Measurements from ENCODE around the gene SMYD3.

- TF ChIP-seq CTCF (conservative IDR thresholded peaks at IDR 0.05; ENCODE audit: low read depth, low read length) (no peak), POLR2A (IDR thresholded peaks at IDR 0.05; ENCODE audit: low read depth, low read length) (no peak), SMC3 (IDR thresholded peaks at IDR 0.05; ENCODE audit: low read depth, low read length) (no peak), MXI1 (IDR thresholded peaks at IDR 0.05; ENCODE audit: borderline replicate concordance, low read depth, low read length) (no peak), CHD1 (IDR thresholded peaks at IDR 0.05; ENCODE audit: low read depth, low read length) (no peak)
- TF ChIP-seq, protein P1, sequence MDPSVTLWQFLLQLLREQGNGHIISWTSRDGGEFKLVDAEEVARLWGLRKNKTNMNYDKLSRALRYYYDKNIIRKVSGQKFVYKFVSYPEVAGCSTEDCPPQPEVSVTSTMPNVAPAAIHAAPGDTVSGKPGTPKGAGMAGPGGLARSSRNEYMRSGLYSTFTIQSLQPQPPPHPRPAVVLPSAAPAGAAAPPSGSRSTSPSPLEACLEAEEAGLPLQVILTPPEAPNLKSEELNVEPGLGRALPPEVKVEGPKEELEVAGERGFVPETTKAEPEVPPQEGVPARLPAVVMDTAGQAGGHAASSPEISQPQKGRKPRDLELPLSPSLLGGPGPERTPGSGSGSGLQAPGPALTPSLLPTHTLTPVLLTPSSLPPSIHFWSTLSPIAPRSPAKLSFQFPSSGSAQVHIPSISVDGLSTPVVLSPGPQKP (IDR thresholded peaks at IDR 0.05; ENCODE audit: borderline replicate concordance, low read depth, low read length) = no peak
Measured at GRCh38 chr1:245802941-245803665, 704.0 kb downstream of the SMYD3 start.
